Liver (tissue), 3 donors: ENCODE measurements around the gene MAGI1.

ENCODE experiments used
- JUND ChIP-seq, 2 donors: IDR thresholded peaks; 2 replicates each; pipeline ENCODE4 v1.6.1; 2016; ENCODE audit warnings: antibody characterized with exemption in 2 of 2
- RAD21 ChIP-seq, 2 donors: IDR thresholded peaks; 2 replicates each; pipeline ENCODE4 v1.6.1; 2016; ENCODE audit warnings: antibody characterized with exemption in 2 of 2, mild to moderate bottlenecking in 2 of 2
- TF ChIP-seq, protein P1 (sequence below): fragments of 150-350 bp; IDR thresholded peaks from 2 replicates; pipeline ENCODE4 v1.5.1; 2017; ENCODE audit warnings: improper control_type of control experiment, low read depth, low read length; ENCODE audit not compliant: missing input control
- TF ChIP-seq, protein P2 (sequence below): IDR thresholded peaks from 2 replicates; pipeline ENCODE4 v1.6.1; 2016; ENCODE audit warnings: antibody characterized with exemption
- donor health status: healthy.
- donor health status: healthy.

DNA sequence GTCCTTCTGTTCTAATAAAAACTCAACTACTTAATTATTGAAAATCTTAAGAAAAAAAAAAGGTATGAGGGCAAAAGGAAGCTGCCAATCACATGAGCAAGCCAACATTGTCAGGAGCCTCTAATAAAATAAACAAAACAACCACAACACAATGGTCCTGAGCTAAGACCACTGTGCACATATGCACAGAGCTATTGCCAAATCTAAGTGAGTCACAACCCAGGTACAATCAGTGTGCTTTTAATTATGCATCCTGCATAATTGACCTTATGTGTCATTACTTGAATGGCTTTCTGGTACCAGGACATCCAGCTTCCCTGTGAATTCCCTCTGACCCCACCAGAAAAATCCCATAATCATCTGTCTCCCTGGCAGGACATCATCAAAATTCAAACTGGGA lies 639.8 kb downstream of the MAGI1 start:
- TF ChIP-seq, protein P1, sequence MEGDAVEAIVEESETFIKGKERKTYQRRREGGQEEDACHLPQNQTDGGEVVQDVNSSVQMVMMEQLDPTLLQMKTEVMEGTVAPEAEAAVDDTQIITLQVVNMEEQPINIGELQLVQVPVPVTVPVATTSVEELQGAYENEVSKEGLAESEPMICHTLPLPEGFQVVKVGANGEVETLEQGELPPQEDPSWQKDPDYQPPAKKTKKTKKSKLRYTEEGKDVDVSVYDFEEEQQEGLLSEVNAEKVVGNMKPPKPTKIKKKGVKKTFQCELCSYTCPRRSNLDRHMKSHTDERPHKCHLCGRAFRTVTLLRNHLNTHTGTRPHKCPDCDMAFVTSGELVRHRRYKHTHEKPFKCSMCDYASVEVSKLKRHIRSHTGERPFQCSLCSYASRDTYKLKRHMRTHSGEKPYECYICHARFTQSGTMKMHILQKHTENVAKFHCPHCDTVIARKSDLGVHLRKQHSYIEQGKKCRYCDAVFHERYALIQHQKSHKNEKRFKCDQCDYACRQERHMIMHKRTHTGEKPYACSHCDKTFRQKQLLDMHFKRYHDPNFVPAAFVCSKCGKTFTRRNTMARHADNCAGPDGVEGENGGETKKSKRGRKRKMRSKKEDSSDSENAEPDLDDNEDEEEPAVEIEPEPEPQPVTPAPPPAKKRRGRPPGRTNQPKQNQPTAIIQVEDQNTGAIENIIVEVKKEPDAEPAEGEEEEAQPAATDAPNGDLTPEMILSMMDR, result no peak
- TF ChIP-seq RAD21 (IDR thresholded peaks at IDR 0.05) (no peak), JUND (IDR thresholded peaks at IDR 0.05) (no peak)
- TF ChIP-seq, protein P2, sequence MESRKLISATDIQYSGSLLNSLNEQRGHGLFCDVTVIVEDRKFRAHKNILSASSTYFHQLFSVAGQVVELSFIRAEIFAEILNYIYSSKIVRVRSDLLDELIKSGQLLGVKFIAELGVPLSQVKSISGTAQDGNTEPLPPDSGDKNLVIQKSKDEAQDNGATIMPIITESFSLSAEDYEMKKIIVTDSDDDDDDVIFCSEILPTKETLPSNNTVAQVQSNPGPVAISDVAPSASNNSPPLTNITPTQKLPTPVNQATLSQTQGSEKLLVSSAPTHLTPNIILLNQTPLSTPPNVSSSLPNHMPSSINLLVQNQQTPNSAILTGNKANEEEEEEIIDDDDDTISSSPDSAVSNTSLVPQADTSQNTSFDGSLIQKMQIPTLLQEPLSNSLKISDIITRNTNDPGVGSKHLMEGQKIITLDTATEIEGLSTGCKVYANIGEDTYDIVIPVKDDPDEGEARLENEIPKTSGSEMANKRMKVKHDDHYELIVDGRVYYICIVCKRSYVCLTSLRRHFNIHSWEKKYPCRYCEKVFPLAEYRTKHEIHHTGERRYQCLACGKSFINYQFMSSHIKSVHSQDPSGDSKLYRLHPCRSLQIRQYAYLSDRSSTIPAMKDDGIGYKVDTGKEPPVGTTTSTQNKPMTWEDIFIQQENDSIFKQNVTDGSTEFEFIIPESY, result no peak
